Stimulated activated CD8-positive, alpha-beta memory T cell treated with anti-CD3 and anti-CD28 coated beads, Interleukin-12 subunit alpha, Interleukin-12 subunit beta, amount 100 ng/mL, for 24 hours (primary cell): ENCODE results near the gene CEP70.

Source experiments
- DNase-seq: peaks from one replicate; pipeline ENCODE4 v3.0.0-alpha.2; 2020; ENCODE audit errors: extremely low read depth

The CEP70 gene

GRCh38 chr3:138452436-138452835, 141.6 kb downstream of the CEP70 start:
- DNase-seq, result no peak

GRCh38 chr3:138451595-138452162, 142.4 kb downstream of the CEP70 start:
- no peak for DNase-seq

DNA sequence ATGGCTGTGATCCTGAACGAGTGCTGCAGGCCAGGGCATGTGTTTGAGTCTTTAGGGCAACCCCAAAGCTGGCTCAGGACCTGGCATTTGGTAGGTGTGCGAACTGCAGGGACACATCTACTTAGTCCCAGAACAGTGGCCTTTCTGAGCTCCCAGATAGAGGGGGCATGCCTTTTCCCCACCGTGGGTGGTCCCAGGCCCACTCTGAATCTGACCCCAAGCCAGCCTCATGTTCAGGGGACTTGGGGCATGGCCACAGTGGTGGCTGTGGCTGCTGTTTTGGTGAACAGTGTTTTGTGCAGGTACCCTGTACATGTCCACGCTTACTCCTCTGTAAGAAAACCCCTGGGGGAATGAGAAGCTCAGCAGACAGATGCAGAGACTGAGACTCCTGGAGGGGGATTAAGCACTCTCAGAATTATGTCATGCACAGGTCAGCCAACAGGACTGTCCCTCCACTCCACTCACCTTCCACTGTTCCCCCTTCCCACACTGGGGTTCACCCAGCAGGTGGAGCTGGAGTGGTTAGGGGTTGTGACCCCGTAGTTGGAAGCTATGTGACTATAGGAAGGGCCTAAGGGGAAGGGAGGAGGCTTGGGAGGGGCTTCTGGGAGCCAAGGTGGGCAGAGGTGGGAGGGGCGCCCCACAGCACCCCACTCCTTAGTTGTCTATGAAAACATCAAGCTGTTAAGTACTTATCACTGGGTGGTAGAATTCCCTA, 143.2 kb downstream of the CEP70 start:
- DNase-seq, result no peak

DNA sequence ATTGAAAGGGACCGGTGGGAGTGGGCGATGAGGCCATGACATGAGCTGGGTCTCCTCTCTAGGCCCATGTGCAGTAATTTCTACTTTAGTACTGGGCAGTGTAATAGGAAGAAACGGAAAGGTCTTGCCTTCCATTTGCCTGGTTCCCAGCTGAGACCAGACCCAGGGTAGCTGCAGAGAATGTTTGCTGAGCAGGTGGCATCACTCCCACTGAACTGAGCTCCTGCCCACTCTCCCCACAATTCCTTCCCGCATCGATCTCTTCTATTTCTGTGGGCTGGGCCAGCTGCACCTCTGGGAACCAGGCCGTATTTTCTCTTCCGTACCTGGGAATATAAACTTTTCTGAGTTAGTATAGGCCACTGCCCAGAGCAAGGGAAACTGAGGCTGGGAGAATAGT, 143.9 kb downstream of the CEP70 start:
- DNase-seq, result no peak

GRCh38 chr3:138449490-138449889, 144.6 kb downstream of the CEP70 start:
- DNase-seq, result no peak

- no peak for DNase-seq
These were observed 145.4 kb downstream of the CEP70 start for GRCh38 chr3:138448631-138449030.

DNA sequence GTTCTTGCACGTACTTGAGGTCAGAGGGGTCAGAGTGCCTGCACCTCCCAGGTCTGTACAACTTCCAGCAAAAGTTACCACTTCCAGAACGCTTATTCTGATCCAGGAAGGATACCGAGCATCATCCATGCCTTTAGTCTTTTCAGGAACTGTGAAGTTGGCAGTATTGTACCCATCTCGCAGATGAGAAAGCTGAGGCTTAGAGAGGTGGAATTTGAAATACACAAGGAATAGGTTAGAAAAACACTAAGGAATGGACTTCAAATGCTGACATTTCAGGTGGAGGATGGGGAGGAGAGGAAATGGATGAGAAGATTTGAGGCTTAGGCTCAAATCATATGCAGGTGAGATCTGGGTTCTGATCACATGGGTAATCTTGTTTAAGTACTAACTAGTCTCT, 148.4 kb downstream of the CEP70 start:
- no peak for DNase-seq

GRCh38 chr3:138445236-138445635, 148.8 kb downstream of the CEP70 start:
- no peak for DNase-seq
